Left ventricle myocardium inferior (tissue), 1 donor: ENCODE measurements around the gene ELK3. TPM values are rescaled to one million over a fixed set of nuclear protein-coding genes. Genes with fewer than 3 reads are reported as not detected.
A peak's percentile ranks its signal among the peaks of the same experiment; 100 is the strongest.

Experiments
- DNase-seq: peaks from one replicate; pipeline ENCODE4 v3.0.0-alpha.2; 2020
- H3K27ac ChIP-seq: fragments of 200-600 bp; replicated peaks from 2 replicates; pipeline ENCODE4 v1.8.0; 2021
- H3K27me3 ChIP-seq: fragments of 200-600 bp; 2 replicates; pipeline ENCODE4 v1.8.0; 2021; ENCODE audit warnings: low read depth
- H3K36me3 ChIP-seq: fragments of 200-600 bp; 2 replicates; pipeline ENCODE4 v1.8.0; 2021
- H3K4me1 ChIP-seq: fragments of 200-600 bp; 2 replicates; pipeline ENCODE4 v1.8.0; 2021
- H3K4me3 ChIP-seq: fragments of 200-600 bp; 2 replicates; pipeline ENCODE4 v1.8.0; 2021; ENCODE audit warnings: mild to moderate bottlenecking, moderate library complexity
- H3K9me3 ChIP-seq: fragments of 200-600 bp; replicated peaks from 2 replicates; pipeline ENCODE4 v1.8.0; 2021
- CTCF ChIP-seq: fragments of 200-600 bp; IDR thresholded peaks from 2 replicates; pipeline ENCODE4 v1.8.0; 2021; ENCODE audit warnings: antibody characterized with exemption, mild to moderate bottlenecking, borderline replicate concordance
- intact Hi-C: fragments of 100-400 bp; cut with micrococcal nuclease; formaldehyde crosslinking; loops from one replicate; pipeline ENCODE4 v1.11.0; 2022
- total RNA-seq: library from RNA; stranded (reverse); fragmentation: NEBNext Ultra II Directional; extraction: Animal tissue kit (Norgen Biotek cat#: 25700); gene quantifications from one replicate; pipeline ENCODE4 v1.2.1, GENCODE V29; 2021
- donor health status: DM: no; HTN: yes; CAD: no; lungs with severe emphysema.

The ELK3 gene
- total RNA-seq, 1 donor from 2014 or later, result 17.1 TPM

GRCh38 chr12:96155181-96155580, 39.0 kb upstream of the ELK3 start:
- Histone ChIP-seq H3K27me3 (no peaks in the 10 kb centered on the region), H3K4me3 (no peak overlapping the region), H3K36me3 (no peaks in the 10 kb centered on the region), H3K9me3 (no peaks in the 10 kb centered on the region), H3K27ac (no peak overlapping the region), H3K4me1 (no peaks in the 10 kb centered on the region)
- no peak for DNase-seq
- TF ChIP-seq CTCF, result no peak
- intact Hi-C loops, result no loop called here

- H3K27me3 ChIP-seq, result no peaks in the 10 kb centered on the region
- no peak for TF ChIP-seq CTCF
- no peak for DNase-seq
- intact Hi-C loops, result no loop called here
- no peaks in the 10 kb centered on the region for H3K4me1 ChIP-seq
- H3K4me3 ChIP-seq, result no peak overlapping the region
- no peak overlapping the region for H3K27ac ChIP-seq
- H3K9me3 ChIP-seq, result no peaks in the 10 kb centered on the region
- H3K36me3 ChIP-seq, result no peaks in the 10 kb centered on the region
These were observed 38.4 kb upstream of the ELK3 start for GRCh38 chr12:96155781-96156180.

GRCh38 chr12:96156211-96156610, 38.0 kb upstream of the ELK3 start:
- intact Hi-C loops, result no loop called here

GRCh38 chr12:96157427-96157826, 36.7 kb upstream of the ELK3 start:
- Histone ChIP-seq H3K27ac (no peak overlapping the region), H3K27me3 (no peaks in the 10 kb centered on the region), H3K4me3 (no peak overlapping the region), H3K9me3 (no peaks in the 10 kb centered on the region), H3K36me3 (no peaks in the 10 kb centered on the region), H3K4me1 (no peaks in the 10 kb centered on the region)
- intact Hi-C loops, result no loop called here
- no peak for TF ChIP-seq CTCF
- DNase-seq, result no peak

More at GRCh38 chr12:96156211-96156610, 38.0 kb upstream of the ELK3 start:
- TF ChIP-seq CTCF, result no peak
- no peak overlapping the region for H3K27ac ChIP-seq
- no peak for DNase-seq
- no peak overlapping the region for H3K4me3 ChIP-seq
- H3K36me3 ChIP-seq, result no peaks in the 10 kb centered on the region
- H3K9me3 ChIP-seq, result no peaks in the 10 kb centered on the region
- no peaks in the 10 kb centered on the region for H3K27me3 ChIP-seq
- no peaks in the 10 kb centered on the region for H3K4me1 ChIP-seq

GRCh38 chr12:96164951-96165811, 29.0 kb upstream of the ELK3 start:
- intact Hi-C loops, result no loop called here
- no peak for TF ChIP-seq CTCF
- peak overlapping the region; percentile 90 for H3K27ac ChIP-seq
- H3K4me1 ChIP-seq, result peaks cover 43% of the 10 kb centered on the region
- H3K27me3 ChIP-seq, result no peaks in the 10 kb centered on the region
- DNase-seq, result peak; percentile 26
- no peak overlapping the region for H3K4me3 ChIP-seq
- no peaks in the 10 kb centered on the region for H3K36me3 ChIP-seq
- H3K9me3 ChIP-seq, result no peaks in the 10 kb centered on the region
